AG10803 (cell line): ENCODE measurements around the gene TCFL5.

Experiments
- DNase-seq: peaks from one replicate; pipeline ENCODE4 v3.0.0; 2010; ENCODE audit warnings: low read depth
- H3K4me3 ChIP-seq: 2 replicates; pipeline ENCODE4 v1.5.1; 2011; ENCODE audit warnings: mild to moderate bottlenecking, low read length, control low read depth
- CTCF ChIP-seq: conservative IDR thresholded peaks from 2 replicates; pipeline ENCODE4 v1.5.1; 2011; ENCODE audit warnings: mild to moderate bottlenecking, low read length, control low read depth, inconsistent platforms

TCFL5 gene

GRCh38 chr20:62831361-62831788, 30.2 kb downstream of the TCFL5 start:
- DNase-seq: no peak
- no peak for TF ChIP-seq CTCF
- no peak overlapping the region for H3K4me3 ChIP-seq

GRCh38 chr20:62830821-62831220, 30.8 kb downstream of the TCFL5 start:
- TF ChIP-seq CTCF: no peak
- H3K4me3 ChIP-seq: no peak overlapping the region
- no peak for DNase-seq

GRCh38 chr20:62830251-62830650, 31.4 kb downstream of the TCFL5 start:
- no peak overlapping the region for H3K4me3 ChIP-seq
- DNase-seq: no peak
- no peak for TF ChIP-seq CTCF

- DNase-seq: no peak
- H3K4me3 ChIP-seq: no peak overlapping the region
- TF ChIP-seq CTCF: no peak
Observed at GRCh38 chr20:62829231-62830230, 32.1 kb downstream of the TCFL5 start.

- no peak for TF ChIP-seq CTCF
- no peak for DNase-seq
- no peak overlapping the region for H3K4me3 ChIP-seq
Observed at GRCh38 chr20:62828511-62829230, 33.0 kb downstream of the TCFL5 start.

GRCh38 chr20:62828051-62828450, 33.6 kb downstream of the TCFL5 start:
- no peak for TF ChIP-seq CTCF
- no peak overlapping the region for H3K4me3 ChIP-seq
- no peak for DNase-seq
